ENCODE results near the gene CDX1. TPM values are rescaled to one million over a fixed set of nuclear protein-coding genes. Genes with fewer than 3 reads are reported as not detected.

Gene CDX1
- total RNA-seq, 1 donor from 2014 or later = 1.0 TPM

DNA sequence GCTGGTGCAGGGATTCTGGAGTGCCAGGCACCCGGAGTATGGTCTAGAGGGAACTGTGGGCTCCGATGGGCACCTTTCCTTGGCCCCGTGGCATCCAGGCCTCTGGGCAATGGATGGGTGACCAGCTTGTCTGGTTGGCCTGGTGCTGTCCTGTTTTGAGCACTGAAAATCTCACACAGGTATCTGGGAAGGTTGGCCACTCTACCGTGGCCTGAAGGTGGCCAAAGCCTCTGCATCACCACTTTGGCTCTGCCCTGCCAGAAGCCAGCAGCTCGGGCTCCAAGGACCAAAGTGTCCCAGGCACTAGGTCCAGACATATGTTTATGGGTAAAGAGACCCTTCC is 52.1 kb downstream of the CDX1 start:
- peaks cover 20% of the 10 kb centered on the region for H3K4me1 Mint-ChIP-seq (ENCODE audit: unreplicated experiment)
- no peak for DNase-seq (ENCODE audit: extremely low spot score, unreplicated experiment)
- H3K27ac Mint-ChIP-seq (ENCODE audit: unreplicated experiment) = no peak overlapping the region
- no peaks in the 10 kb centered on the region for H3K36me3 Mint-ChIP-seq (ENCODE audit: unreplicated experiment)
- no peaks in the 10 kb centered on the region for H3K9me3 Mint-ChIP-seq (ENCODE audit: unreplicated experiment)
- H3K27me3 Mint-ChIP-seq (ENCODE audit: unreplicated experiment) = no peaks in the 10 kb centered on the region
- no peak overlapping the region for H3K4me3 Mint-ChIP-seq (ENCODE audit: unreplicated experiment)
- TF ChIP-seq, protein P1, sequence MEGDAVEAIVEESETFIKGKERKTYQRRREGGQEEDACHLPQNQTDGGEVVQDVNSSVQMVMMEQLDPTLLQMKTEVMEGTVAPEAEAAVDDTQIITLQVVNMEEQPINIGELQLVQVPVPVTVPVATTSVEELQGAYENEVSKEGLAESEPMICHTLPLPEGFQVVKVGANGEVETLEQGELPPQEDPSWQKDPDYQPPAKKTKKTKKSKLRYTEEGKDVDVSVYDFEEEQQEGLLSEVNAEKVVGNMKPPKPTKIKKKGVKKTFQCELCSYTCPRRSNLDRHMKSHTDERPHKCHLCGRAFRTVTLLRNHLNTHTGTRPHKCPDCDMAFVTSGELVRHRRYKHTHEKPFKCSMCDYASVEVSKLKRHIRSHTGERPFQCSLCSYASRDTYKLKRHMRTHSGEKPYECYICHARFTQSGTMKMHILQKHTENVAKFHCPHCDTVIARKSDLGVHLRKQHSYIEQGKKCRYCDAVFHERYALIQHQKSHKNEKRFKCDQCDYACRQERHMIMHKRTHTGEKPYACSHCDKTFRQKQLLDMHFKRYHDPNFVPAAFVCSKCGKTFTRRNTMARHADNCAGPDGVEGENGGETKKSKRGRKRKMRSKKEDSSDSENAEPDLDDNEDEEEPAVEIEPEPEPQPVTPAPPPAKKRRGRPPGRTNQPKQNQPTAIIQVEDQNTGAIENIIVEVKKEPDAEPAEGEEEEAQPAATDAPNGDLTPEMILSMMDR (IDR thresholded peaks at IDR 0.05) = no peak

DNA sequence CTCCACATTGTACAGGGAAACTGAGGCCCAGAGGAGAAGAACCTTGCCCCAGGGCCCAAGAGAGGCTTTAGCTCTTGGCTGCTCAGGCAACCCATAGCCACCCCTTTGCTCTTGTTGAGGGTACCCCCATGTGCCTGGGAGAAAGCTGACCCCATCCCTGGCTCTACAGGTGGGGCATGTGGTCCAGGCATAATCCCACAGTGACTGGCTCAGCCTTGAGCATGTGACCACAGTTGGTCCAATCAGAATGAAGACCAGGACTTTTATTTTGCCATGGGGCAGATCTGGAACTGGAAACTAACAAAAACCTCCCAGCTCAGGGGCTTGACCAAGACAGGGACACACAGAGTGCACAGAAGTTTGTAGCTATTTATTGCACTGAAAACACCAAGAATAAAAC is 52.6 kb downstream of the CDX1 start:
- DNase-seq (ENCODE audit: extremely low spot score, unreplicated experiment) = no peak
- Mint-ChIP-seq H3K9me3 (ENCODE audit: unreplicated experiment) (no peaks in the 10 kb centered on the region), H3K27me3 (ENCODE audit: unreplicated experiment) (no peaks in the 10 kb centered on the region), H3K4me3 (ENCODE audit: unreplicated experiment) (no peak overlapping the region), H3K27ac (ENCODE audit: unreplicated experiment) (no peak overlapping the region), H3K36me3 (ENCODE audit: unreplicated experiment) (no peaks in the 10 kb centered on the region), H3K4me1 (ENCODE audit: unreplicated experiment) (peaks cover 15% of the 10 kb centered on the region)
- TF ChIP-seq, protein P1 (IDR thresholded peaks at IDR 0.05) = no peak

DNA sequence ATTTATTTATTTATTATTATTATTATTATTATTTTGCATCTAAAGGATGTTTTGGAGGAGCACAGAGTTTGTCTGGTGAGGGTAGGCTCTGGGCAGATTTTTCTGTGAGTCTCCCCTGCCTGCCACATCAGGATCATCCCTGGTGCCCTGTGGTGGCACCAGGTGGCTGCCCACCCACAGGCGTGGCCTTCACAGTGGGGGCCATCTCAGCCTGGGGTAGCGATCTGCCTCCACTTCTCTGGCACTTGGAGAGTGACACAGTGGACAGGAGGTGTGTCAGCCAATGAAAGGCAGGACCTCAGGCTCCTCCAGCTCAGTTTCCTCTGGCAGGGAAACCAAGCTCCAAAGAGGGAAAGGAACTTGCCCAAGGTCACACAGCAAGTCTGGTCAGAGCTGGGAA is 53.3 kb downstream of the CDX1 start:
- Mint-ChIP-seq H3K27ac (ENCODE audit: unreplicated experiment) (no peak overlapping the region), H3K9me3 (ENCODE audit: unreplicated experiment) (no peaks in the 10 kb centered on the region), H3K4me3 (ENCODE audit: unreplicated experiment) (no peak overlapping the region), H3K27me3 (ENCODE audit: unreplicated experiment) (no peaks in the 10 kb centered on the region), H3K4me1 (ENCODE audit: unreplicated experiment) (peaks cover 10% of the 10 kb centered on the region), H3K36me3 (ENCODE audit: unreplicated experiment) (no peaks in the 10 kb centered on the region)
- TF ChIP-seq, protein P1 (IDR thresholded peaks at IDR 0.05) = no peak
- DNase-seq (ENCODE audit: extremely low spot score, unreplicated experiment) = no peak

DNA sequence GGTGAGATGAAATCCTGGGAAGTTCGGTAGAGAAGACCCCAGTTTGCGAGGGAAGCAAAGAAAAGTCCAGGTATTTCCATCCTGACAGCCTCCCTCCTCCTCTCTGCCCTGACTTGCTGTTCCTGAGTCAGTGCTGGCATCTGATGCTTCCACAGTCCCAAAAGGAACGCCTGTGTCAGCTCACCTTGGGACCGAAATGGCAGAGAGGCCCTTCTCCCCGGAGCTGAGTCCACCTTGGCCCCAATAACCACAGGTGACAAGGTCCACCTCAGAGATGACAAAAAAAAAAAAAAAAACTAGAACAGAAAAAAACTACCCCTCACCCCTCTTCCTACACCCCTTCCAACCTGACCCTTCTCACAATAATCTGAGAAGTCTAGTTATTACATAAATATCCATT is 54.9 kb downstream of the CDX1 start:
- Mint-ChIP-seq H3K4me3 (ENCODE audit: unreplicated experiment) (no peak overlapping the region), H3K27ac (ENCODE audit: unreplicated experiment) (no peak overlapping the region), H3K36me3 (ENCODE audit: unreplicated experiment) (no peaks in the 10 kb centered on the region), H3K27me3 (ENCODE audit: unreplicated experiment) (no peaks in the 10 kb centered on the region), H3K4me1 (ENCODE audit: unreplicated experiment) (peaks cover 2% of the 10 kb centered on the region), H3K9me3 (ENCODE audit: unreplicated experiment) (no peaks in the 10 kb centered on the region)
- TF ChIP-seq, protein P1 (IDR thresholded peaks at IDR 0.05) = no peak
- no peak for DNase-seq (ENCODE audit: extremely low spot score, unreplicated experiment)

DNA sequence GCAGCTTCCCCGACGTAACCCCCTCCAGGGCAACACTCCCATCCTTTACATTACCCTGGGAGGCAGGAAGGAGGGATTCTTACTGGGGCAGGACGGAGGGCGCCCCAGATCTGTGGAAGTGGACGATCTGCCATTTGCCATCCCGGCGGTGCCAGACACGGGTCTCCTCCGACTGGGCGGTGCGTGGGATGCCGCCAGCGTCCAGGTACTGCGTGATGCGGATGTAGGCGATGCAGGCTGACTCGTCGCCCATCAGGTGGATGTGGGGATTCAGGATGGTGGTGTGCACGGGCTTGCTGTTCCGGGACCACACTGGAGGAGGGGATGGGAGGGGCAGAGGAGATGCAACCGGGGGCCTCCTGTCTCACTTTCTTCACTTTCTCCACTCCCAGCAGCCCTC is 56.3 kb downstream of the CDX1 start:
- no peak for DNase-seq (ENCODE audit: extremely low spot score, unreplicated experiment)
- no peaks in the 10 kb centered on the region for H3K36me3 Mint-ChIP-seq (ENCODE audit: unreplicated experiment)
- no peaks in the 10 kb centered on the region for H3K27me3 Mint-ChIP-seq (ENCODE audit: unreplicated experiment)
- no peak overlapping the region for H3K4me3 Mint-ChIP-seq (ENCODE audit: unreplicated experiment)
- TF ChIP-seq, protein P1 (IDR thresholded peaks at IDR 0.05) = no peak
- peaks cover 8% of the 10 kb centered on the region for H3K4me1 Mint-ChIP-seq (ENCODE audit: unreplicated experiment)
- no peak overlapping the region for H3K27ac Mint-ChIP-seq (ENCODE audit: unreplicated experiment)
- H3K9me3 Mint-ChIP-seq (ENCODE audit: unreplicated experiment) = no peaks in the 10 kb centered on the region

Measured in osteocyte (in vitro differentiated cells).